NCI-H1694 treated with DMSO at 0.1 percent for 48 hours (cell line): ENCODE measurements around the gene SNTB2.
"Not testable (repeated sequence)": the region's sequence is repeated elsewhere in the genome, so short reads cannot be mapped to it uniquely, and the experiment has no call there.

Experiments
- DNase-seq: peaks from one replicate; lab custom pipeline; 2025; lab: John Stamatoyannopoulos, UW

Gene SNTB2

GRCh38 chr16:69237296-69237695, 50.3 kb downstream of the SNTB2 start:
- DNase-seq: no peak

GRCh38 chr16:69239851-69240250, 52.9 kb downstream of the SNTB2 start:
- DNase-seq: no peak

GRCh38 chr16:69240331-69240730, 53.4 kb downstream of the SNTB2 start:
- no peak for DNase-seq

GRCh38 chr16:69241926-69242325, 55.0 kb downstream of the SNTB2 start:
- DNase-seq: no peak

GRCh38 chr16:69243479-69243878, 56.5 kb downstream of the SNTB2 start:
- no peak for DNase-seq

GRCh38 chr16:69244336-69244735, 57.4 kb downstream of the SNTB2 start:
- DNase-seq: no peak

- no peak for DNase-seq
Observed at GRCh38 chr16:69250081-69250480, 63.1 kb downstream of the SNTB2 start.

GRCh38 chr16:69253870-69254341, 66.9 kb downstream of the SNTB2 start:
- DNase-seq: no peak

- not testable (repeated sequence) for DNase-seq
Observed at GRCh38 chr16:69259428-69259764, 72.4 kb downstream of the SNTB2 start.

GRCh38 chr16:69260019-69260418, 73.1 kb downstream of the SNTB2 start:
- no peak for DNase-seq

GRCh38 chr16:69260506-69260905, 73.5 kb downstream of the SNTB2 start:
- DNase-seq: no peak

GRCh38 chr16:69266334-69267063, 79.5 kb downstream of the SNTB2 start:
- no peak for DNase-seq

GRCh38 chr16:69267633-69268032, 80.7 kb downstream of the SNTB2 start:
- no peak for DNase-seq

GRCh38 chr16:69270395-69270794, 83.4 kb downstream of the SNTB2 start:
- DNase-seq: no peak

- DNase-seq: no peak
Observed at GRCh38 chr16:69270831-69271230, 83.9 kb downstream of the SNTB2 start.

- DNase-seq: no peak
Observed at GRCh38 chr16:69273009-69273408, 86.0 kb downstream of the SNTB2 start.

GRCh38 chr16:69274699-69275235, 87.8 kb downstream of the SNTB2 start:
- no peak for DNase-seq

- no peak for DNase-seq
Observed at GRCh38 chr16:69276148-69277115, 89.5 kb downstream of the SNTB2 start.

- DNase-seq: no peak
Observed at GRCh38 chr16:69277413-69277812, 90.4 kb downstream of the SNTB2 start.

GRCh38 chr16:69283851-69284250, 96.9 kb downstream of the SNTB2 start:
- no peak for DNase-seq

GRCh38 chr16:69285240-69285639, 98.3 kb downstream of the SNTB2 start:
- DNase-seq: no peak

- peak; percentile 7 for DNase-seq
Observed at GRCh38 chr16:69286941-69287713, 100.2 kb downstream of the SNTB2 start.
